GM18951 (cell line): Measurements from ENCODE around the gene MMP24.

Source experiments
- POLR2A ChIP-seq: IDR thresholded peaks from 4 replicates; pipeline ENCODE4 v1.6.1; 2011; ENCODE audit warnings: mild to moderate bottlenecking; ENCODE audit not compliant: insufficient read length, insufficient read depth; ENCODE audit errors: extremely low read depth
- in situ Hi-C: fragments of 300-500 bp; cut with MboI; formaldehyde crosslinking; loops from one replicate; pipeline ENCODE4 v1.12.0; 2022; ENCODE audit warnings: low sequenced_read_pairs, mixed read lengths, inconsistent platforms; ENCODE audit not compliant: unreplicated experiment

The MMP24 gene

DNA sequence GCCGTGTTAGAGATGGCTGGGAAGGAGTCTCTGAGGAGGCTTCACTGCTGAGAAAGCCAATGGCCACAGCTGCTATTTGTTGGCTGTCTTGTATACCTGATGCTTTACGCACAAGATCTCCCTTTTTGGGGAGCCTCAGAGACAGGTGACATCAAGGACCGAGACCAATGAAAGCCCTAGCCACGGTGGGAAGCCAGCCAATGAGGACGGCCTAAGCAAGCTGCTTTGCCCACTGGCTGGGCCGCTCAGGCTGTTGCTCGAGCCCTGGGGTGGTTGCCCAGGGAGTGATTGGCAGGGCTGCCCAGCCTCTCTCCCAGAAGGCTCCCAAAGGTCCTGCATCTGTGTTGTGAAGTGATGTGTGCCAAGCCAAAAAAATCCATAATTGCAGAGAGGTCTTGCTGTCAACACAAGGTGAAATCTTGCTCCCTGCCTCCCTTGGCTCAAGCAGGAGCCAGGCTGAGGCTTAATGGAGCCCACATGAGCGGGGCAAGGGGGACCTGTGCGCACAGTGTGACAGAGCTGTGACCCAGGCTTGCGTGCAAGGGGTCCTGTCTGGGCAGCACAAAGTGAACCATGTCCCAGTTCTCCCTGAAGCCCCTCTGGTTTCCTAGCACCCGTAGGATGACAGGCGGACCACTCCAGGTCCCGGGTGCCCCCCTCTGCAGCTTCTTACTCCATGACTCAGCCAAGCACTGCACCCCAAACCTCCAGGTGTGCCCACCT, 47.1 kb downstream of the MMP24 start:
- in situ Hi-C loops, result no loop called here
- no peak for TF ChIP-seq POLR2A

GRCh38 chr20:35274172-35275092, 47.9 kb downstream of the MMP24 start:
- peak; percentile 18 for TF ChIP-seq POLR2A
- in situ Hi-C loops, result no loop called here

DNA sequence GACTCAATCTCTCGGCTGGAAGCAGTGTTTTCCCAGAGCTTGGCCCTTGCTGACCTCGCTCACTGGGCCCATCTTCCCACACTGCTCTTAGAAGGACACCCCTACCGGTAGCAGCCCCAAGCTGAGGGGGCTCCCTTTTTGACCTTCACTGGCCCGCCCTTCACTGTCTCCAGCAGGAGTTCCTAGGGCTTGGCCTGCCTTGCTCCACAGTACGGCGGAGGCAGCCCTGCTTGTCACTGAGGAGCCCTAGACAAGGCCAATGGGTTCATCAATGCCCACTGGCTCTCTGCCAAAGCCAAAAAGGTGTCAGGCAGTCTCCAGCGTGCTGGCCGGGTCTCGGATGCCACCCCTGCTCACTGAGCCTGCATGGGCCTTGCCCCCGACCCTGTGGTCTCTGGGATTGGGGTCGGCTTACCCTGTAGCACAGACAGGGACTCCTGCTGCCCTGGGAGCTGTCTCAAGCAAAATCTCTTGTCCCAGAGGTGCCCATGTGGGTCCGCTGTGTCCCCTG, 49.3 kb downstream of the MMP24 start:
- in situ Hi-C loops, result no loop called here
- TF ChIP-seq POLR2A, result no peak

DNA sequence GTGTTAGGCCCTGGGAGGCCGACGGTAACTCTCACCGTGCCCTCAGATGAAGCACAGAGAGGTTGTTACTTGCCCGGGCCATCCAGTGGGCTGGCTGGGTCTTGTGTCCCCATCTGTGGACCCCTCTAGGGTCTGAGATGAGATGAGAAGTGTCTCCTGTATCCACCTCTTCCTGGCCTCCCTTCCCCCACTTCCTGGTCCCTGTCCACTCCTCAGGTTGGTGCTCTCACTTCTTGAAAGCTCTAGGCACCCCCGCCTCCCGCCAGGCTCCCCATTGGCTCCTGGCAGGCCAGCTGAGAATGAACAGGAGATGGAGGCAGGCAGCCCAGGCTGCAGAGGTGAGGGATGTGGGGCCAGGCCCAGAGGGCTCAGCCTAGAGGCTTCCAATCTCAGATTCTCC, 49.9 kb downstream of the MMP24 start:
- TF ChIP-seq POLR2A, result no peak
- in situ Hi-C loops, result no loop called here

DNA sequence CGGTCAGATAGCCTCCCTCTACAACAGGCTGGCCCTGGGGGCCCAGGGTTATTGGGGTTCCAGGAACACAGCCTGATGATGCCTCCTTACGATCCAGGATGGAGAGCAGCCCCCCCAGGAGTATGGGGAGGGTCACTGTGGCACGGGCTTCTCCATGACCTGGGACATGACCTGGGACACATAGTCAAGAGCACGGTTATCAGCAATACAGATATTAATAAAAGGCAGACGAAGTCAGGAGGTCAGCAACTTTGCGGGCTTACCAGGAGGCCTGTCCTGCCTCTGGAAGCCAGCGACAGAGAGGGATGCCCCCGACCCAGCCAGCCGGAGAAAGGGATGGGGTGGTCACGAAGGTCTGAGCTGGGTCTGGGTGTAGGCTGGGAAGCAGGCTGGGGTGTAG, 50.6 kb downstream of the MMP24 start:
- no peak for TF ChIP-seq POLR2A
- in situ Hi-C loops, result no loop called here

GRCh38 chr20:35277531-35278395, 51.3 kb downstream of the MMP24 start, which contains the start of gene MMP24OS:
Gene MMP24OS, minus strand, starts transcription at chr20:35278122. Its CDS starts 193 bp downstream, at chr20:35277929.
- in situ Hi-C loops, result no loop called here
- TF ChIP-seq POLR2A, result peak; percentile 84

DNA sequence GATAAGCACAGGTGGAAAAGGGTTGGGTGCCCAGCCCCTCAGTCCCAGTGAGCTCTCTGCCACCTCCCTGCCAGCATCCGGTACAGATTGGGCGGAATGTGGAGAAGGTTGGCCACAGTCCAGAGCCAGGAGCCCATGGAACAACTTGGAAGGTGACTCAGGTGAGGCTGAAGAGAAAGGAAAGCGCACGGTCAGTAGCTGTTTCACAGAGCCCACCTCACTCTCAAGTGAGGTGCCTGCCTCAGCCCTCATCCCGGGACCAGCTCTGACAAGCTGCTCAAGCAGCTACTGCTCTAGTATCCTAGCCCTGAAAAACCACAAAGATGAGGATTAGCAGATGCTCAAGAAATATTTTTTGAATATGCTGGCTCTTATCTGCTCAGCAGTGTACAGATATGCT, 52.5 kb downstream of the MMP24 start:
- no peak for TF ChIP-seq POLR2A
- in situ Hi-C loops, result no loop called here

DNA sequence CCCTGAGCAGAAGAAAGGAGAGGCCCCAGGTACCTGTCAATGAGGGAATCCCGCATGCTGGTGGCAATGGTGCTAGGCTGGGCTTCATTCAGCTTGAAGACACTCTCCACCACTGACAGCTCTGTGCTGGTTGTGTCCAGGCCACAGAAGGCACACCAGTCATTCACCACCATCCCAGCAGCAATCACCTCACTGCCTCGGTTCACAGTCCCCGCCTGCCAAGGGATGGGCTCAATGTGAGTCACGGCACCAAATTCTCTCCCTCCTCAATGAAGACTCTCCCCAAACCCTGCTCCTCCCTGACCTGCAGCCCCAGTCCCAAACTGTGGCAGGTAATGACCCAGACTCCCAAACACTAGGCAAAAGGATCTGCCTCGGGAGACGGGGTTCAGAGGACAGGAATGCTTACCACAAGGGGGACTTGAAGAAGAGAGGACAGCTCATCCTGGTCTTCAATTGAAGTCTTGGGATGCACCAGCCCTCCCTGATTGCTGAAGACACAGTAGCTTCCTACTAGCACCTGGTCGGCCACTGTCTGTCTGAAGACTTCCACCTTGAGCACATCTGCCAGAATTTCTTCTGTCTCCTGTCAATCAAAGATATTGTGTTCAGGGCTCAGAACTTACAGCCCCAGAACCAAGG, 53.2 kb downstream of the MMP24 start:
- in situ Hi-C loops, result no loop called here
- no peak for TF ChIP-seq POLR2A

DNA sequence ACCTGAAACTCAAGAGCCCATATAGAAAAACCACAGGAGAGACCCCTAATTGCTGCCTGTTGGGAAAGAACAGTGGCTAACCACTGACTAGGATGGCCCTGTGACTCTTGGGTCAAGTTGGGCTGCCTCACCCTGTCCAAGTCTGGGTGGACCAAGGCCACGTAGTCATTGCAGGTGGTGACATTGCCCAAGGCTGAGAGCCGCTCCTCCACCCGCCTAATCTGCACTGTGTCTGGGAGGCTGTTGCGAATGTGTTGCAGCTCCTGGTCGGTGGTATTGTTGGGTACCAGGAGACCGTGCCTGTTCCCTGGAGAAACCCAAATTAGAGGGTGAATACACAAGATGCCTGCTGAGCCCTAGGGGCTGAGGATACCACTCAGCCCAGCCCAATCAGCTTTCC, 54.0 kb downstream of the MMP24 start:
- no peak for TF ChIP-seq POLR2A
- in situ Hi-C loops, result no loop called here

DNA sequence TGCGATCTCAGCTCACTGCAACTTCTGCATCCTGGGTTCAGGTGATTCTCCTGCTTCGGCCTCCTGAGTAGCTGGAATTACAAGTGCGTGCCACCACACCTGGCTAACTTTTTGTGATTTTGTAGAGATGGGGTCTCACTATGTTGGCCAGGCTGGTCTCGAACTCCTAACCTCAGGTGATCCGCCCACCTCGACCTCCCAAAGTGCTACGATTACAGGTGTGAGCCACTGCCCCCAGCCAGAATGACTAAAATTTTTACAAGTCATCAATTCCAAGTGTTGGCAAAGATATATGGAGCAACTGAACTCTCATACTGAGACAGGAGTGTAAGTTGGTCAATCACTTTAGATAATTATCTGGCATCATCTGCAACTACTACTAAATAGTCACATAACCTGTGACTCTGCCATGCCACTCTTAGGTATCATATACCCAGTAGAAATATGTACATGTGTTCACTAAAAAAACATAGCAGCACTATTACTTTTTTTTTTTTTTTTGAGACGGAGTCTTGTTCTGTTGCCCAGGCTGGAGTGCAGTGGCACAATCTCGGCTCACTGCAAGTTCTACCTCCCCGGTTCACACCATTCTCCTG, 55.1 kb downstream of the MMP24 start:
- in situ Hi-C loops, result no loop called here
- no peak for TF ChIP-seq POLR2A

DNA sequence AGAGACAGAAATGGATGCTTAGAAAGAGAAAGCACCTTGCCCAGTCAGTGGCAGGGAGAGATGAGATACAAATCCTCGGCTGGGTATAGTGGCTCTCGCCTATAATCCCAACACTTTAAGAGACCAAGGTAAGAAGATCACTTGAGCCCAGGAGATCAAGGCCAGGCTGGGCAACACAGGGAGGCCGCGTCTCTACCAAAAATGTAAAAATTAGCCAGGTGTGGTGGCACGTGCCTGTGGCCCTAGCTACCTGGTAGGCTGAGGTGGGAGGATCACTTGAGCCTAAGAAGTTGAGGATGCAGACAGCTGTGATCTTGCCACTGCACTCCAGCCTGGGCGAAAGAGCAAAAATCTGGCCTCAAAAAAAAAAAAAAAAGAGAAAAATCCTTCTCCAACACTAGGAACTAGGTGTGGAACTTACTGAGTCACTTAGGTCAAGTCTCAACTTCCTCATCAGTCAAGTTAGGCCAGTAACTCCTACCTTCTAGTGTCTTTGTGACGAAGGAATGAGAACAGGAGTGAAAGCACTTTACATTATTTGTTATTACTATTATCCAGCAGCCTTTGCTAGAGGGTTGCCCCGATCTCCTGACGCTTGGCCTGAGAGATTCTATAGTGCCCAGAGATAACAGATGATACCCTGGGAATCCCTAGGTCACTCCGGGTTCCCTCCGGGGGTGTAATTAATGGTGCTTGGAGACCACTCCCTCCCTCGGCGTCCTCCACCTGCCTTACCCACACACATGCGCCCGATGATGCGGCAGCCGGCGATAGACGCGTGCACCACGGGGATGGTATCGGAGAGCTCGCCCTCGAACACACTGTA, 57.2 kb downstream of the MMP24 start:
- in situ Hi-C loops, result no loop called here
- TF ChIP-seq POLR2A, result no peak

- in situ Hi-C loops, result no loop called here
These were observed 57.9 kb downstream of the MMP24 start, which contains the start of gene EIF6 for GRCh38 chr20:35284267-35284991. Gene EIF6, minus strand, starts transcription at chr20:35284772. Its CDS starts 285 bp downstream, at chr20:35284487.

More at GRCh38 chr20:35284267-35284991, 57.9 kb downstream of the MMP24 start, which contains the start of gene EIF6:
- peak; percentile 81 for TF ChIP-seq POLR2A
